ENCODE measurements around the gene RGL2. TPM values are rescaled to one million over a fixed set of nuclear protein-coding genes. Genes with fewer than 3 reads are reported as not detected.
"Not testable (repeated sequence)": the region's sequence is repeated elsewhere in the genome, so short reads cannot be mapped to it uniquely, and the experiment has no call there.

Gene RGL2
- total RNA-seq, 2 donors from 2014 or later, result 42.1 to 56.2 TPM

GRCh38 chr6:33271468-33272274 is 27.1 kb downstream of the RGL2 start, which contains the start of the genes RPS18 and VPS52:
RPS18 (plus strand) TSS chr6:33272075; CDS start chr6:33272120, 45 bp downstream.
VPS52 (minus strand) TSS chr6:33271876; CDS start chr6:33271675, 201 bp downstream.
- Mint-ChIP-seq H3K36me3 (ENCODE audit: low read depth) (peaks cover 4% of the 10 kb centered on the region), H3K27ac (peak within 1 kb of the TSS; percentile 99)

GRCh38 chr6:33271117-33271467 is 27.6 kb downstream of the RGL2 start:
- Mint-ChIP-seq H3K27ac (peak overlapping the region; percentile 99), H3K27me3 (no peaks in the 10 kb centered on the region), H3K36me3 (ENCODE audit: low read depth) (peaks cover 4% of the 10 kb centered on the region), H3K4me1 (peaks cover 40% of the 10 kb centered on the region), H3K4me3 (peak overlapping the region; percentile 96)
- DNase-seq (no peak), ATAC-seq (peak; percentile 54)
- no peaks in the 10 kb centered on the region for H3K9me3 ChIP-seq (ENCODE audit: control insufficient read depth, low read length, poor library complexity, severe bottlenecking)

More at GRCh38 chr6:33271468-33272274, 27.1 kb downstream of the RGL2 start, which contains the start of the genes RPS18 and VPS52:
- H3K4me3 Mint-ChIP-seq, result peak within 1 kb of the TSS; percentile 96
- no peaks in the 10 kb centered on the region for H3K27me3 Mint-ChIP-seq
- peaks cover 42% of the 10 kb centered on the region for H3K4me1 Mint-ChIP-seq
- DNase-seq, result peak; percentile 72 to 84 (median 79)
- ATAC-seq, result peak; percentile 84
- no peaks in the 10 kb centered on the region for H3K9me3 ChIP-seq (ENCODE audit: control insufficient read depth, low read length, poor library complexity, severe bottlenecking)

DNA sequence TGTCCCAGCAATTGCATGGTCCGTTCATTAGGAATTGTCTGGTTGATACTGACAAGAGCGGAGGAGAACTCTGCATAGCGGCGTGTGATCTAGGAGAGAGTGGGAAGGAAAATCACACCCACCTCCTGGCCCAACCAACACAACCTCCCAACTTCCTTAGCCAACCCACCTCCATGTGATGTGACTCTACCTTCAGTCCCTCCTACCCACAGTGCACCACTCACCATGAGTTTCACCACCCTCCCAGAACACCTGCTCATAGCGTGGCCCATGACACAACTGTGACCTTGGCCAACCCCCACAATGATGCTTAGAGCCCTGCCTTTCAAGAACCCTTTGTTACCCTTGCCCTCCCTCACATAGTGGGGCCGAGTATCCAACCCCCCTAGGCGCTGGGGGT is 34.7 kb downstream of the RGL2 start:
- H3K27ac Mint-ChIP-seq, result no peak overlapping the region

GRCh38 chr6:33262490-33262889 is 36.3 kb downstream of the RGL2 start:
- H3K36me3 Mint-ChIP-seq (ENCODE audit: low read depth); H3K4me1 Mint-ChIP-seq; DNase-seq; ATAC-seq; H3K9me3 ChIP-seq (ENCODE audit: control insufficient read depth, low read length, poor library complexity, severe bottlenecking); H3K27me3 Mint-ChIP-seq; H3K27ac Mint-ChIP-seq; H3K4me3 Mint-ChIP-seq: not testable (repeated sequence)

More for the DNA sequence above, 34.7 kb downstream of the RGL2 start:
- no peak for ATAC-seq
- peaks cover 3% of the 10 kb centered on the region for H3K4me1 Mint-ChIP-seq
- no peaks in the 10 kb centered on the region for H3K36me3 Mint-ChIP-seq (ENCODE audit: low read depth)
- H3K27me3 Mint-ChIP-seq, result no peaks in the 10 kb centered on the region
- no peak for DNase-seq
- H3K9me3 ChIP-seq (ENCODE audit: control insufficient read depth, low read length, poor library complexity, severe bottlenecking), result no peaks in the 10 kb centered on the region
- no peak overlapping the region for H3K4me3 Mint-ChIP-seq

DNA sequence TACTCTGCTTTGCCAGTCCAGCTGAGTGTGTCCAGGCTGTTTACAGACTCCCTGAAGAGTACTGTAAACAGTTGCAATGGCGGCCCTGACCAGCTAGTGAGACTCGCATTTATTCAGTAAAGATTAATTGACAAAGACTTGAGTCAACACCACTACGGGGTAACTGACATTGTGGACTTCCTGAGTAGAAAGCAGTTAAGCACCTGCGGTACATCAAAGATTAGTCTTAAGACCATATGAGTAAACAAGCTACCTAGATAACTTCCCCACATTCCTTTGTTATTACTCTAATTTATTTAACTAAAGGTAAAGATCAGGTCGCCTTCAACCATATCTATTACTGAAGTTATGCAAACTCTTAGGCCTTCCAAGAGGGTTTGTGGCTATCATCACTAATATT is 39.7 kb downstream of the RGL2 start:
- ATAC-seq, result no peak
- Mint-ChIP-seq H3K4me1 (no peaks in the 10 kb centered on the region), H3K27me3 (no peaks in the 10 kb centered on the region), H3K27ac (no peak overlapping the region), H3K36me3 (ENCODE audit: low read depth) (no peaks in the 10 kb centered on the region), H3K4me3 (no peak overlapping the region)
- H3K9me3 ChIP-seq (ENCODE audit: control insufficient read depth, low read length, poor library complexity, severe bottlenecking), result no peaks in the 10 kb centered on the region
- DNase-seq, result no peak

GRCh38 chr6:33254591-33254990 is 44.2 kb downstream of the RGL2 start:
- peaks cover 3% of the 10 kb centered on the region for H3K36me3 Mint-ChIP-seq (ENCODE audit: low read depth)
- no peak for DNase-seq
- no peak overlapping the region for H3K4me3 Mint-ChIP-seq
- no peak overlapping the region for H3K27ac Mint-ChIP-seq
- no peaks in the 10 kb centered on the region for H3K9me3 ChIP-seq (ENCODE audit: control insufficient read depth, low read length, poor library complexity, severe bottlenecking)
- no peaks in the 10 kb centered on the region for H3K27me3 Mint-ChIP-seq
- ATAC-seq, result no peak
- H3K4me1 Mint-ChIP-seq, result peaks cover 21% of the 10 kb centered on the region

GRCh38 chr6:33252759-33253158 is 46.0 kb downstream of the RGL2 start:
- Mint-ChIP-seq H3K4me1 (peaks cover 28% of the 10 kb centered on the region), H3K4me3 (no peak overlapping the region), H3K27ac (peak overlapping the region; percentile 65), H3K27me3 (no peaks in the 10 kb centered on the region), H3K36me3 (ENCODE audit: low read depth) (peaks cover 3% of the 10 kb centered on the region)
- no peak for ATAC-seq
- H3K9me3 ChIP-seq (ENCODE audit: control insufficient read depth, low read length, poor library complexity, severe bottlenecking), result no peaks in the 10 kb centered on the region
- DNase-seq, result no peak

DNA sequence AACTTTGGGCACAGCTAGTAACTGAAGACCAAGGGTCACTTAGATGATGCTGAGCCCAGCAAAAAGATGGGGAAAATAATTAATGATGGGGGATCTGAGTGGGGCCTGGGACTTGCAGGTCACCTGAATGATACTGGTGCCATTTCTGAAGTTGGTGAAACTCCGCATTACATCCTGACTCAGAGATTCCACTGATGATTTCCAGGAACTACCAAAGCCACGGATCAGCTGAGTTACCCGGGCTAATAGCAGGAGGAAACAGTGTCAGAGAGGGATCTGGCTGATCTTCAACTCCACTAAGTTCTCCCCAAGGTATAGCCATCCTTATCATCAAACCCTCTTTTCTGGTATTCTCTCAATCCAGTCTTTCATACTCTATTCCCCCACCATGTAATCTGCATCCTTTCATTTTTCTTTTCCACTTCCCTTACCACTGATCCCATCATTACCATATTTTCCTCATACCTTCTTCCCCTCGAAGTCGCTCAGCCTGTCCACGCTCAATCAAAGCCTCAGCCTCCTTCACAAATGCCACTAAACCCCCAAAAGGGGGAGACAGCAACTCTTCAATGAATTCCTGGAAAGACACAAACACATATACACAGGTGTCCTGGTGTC is 47.2 kb downstream of the RGL2 start:
- ATAC-seq (no peak), DNase-seq (no peak)
- no peaks in the 10 kb centered on the region for H3K9me3 ChIP-seq (ENCODE audit: control insufficient read depth, low read length, poor library complexity, severe bottlenecking)
- Mint-ChIP-seq H3K4me1 (peaks cover 28% of the 10 kb centered on the region), H3K36me3 (ENCODE audit: low read depth) (peaks cover 3% of the 10 kb centered on the region), H3K4me3 (peak overlapping the region; percentile 55), H3K27ac (peak overlapping the region; percentile 65), H3K27me3 (no peaks in the 10 kb centered on the region)

GRCh38 chr6:33250731-33251130 is 48.0 kb downstream of the RGL2 start:
- DNase-seq, result no peak
- H3K4me3 Mint-ChIP-seq, result peak overlapping the region; percentile 93
- no peak for ATAC-seq

DNA sequence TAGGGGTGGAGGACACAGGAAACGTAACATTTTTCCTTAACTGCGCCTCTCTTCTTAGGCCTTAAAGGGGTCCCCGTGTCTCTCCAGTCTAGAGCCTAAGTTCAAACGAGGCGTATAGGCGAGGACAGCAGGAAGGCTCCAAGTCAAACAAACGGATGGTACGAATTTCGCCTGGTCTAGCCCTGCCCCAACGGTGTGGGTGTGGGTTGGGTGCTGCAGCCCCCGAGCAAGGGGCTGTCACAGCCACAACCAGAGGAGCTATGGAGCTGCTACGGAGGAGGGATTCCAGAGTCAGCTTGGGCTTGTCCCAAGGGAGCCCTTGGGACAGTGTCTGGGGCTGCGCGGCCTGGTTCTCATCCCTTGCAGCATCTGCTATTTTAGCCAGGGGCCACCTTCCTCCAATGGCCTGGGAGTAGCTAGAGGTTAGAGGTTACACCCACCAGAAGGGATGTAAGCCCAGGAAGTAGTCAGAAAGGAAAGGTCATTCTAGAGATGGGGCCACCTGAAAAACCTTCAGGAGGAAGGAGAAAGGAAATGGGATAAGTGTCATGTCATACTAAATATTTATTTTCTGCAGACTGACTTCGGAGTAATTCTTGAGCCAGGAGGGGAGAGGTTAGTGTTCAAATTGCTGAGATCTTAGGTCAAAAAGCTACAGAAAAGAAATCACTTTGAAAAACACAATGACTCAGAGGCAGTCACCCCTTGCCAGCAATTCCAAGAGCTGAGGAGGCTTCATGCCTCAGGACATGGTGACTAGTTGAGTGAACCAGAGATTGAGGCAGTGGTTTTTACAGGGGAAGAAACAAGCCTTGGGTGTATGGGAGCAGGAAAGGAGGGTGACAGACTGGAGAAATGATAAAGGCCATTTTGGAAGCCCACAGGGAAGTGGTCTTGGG is 48.8 kb downstream of the RGL2 start:
- Mint-ChIP-seq H3K4me3 (peak overlapping the region; percentile 93), H3K36me3 (ENCODE audit: low read depth) (peaks cover 3% of the 10 kb centered on the region), H3K4me1 (peaks cover 28% of the 10 kb centered on the region), H3K27ac (peak overlapping the region; percentile 98), H3K27me3 (no peaks in the 10 kb centered on the region)
- DNase-seq (no peak), ATAC-seq (no peak)
- H3K9me3 ChIP-seq (ENCODE audit: control insufficient read depth, low read length, poor library complexity, severe bottlenecking), result no peaks in the 10 kb centered on the region

More at GRCh38 chr6:33250731-33251130, 48.0 kb downstream of the RGL2 start:
- Mint-ChIP-seq H3K27ac (peak overlapping the region; percentile 98), H3K36me3 (ENCODE audit: low read depth) (peaks cover 3% of the 10 kb centered on the region), H3K4me1 (peaks cover 28% of the 10 kb centered on the region), H3K27me3 (no peaks in the 10 kb centered on the region)
- no peaks in the 10 kb centered on the region for H3K9me3 ChIP-seq (ENCODE audit: control insufficient read depth, low read length, poor library complexity, severe bottlenecking)

GRCh38 chr6:33248932-33249731 is 49.6 kb downstream of the RGL2 start:
- Mint-ChIP-seq H3K36me3 (ENCODE audit: low read depth) (peaks cover 3% of the 10 kb centered on the region), H3K4me1 (peaks cover 28% of the 10 kb centered on the region), H3K27me3 (no peaks in the 10 kb centered on the region), H3K4me3 (peak overlapping the region; percentile 93), H3K27ac (peak overlapping the region; percentile 98)
- peak; percentile 85 to 95 (median 89) for DNase-seq
- no peaks in the 10 kb centered on the region for H3K9me3 ChIP-seq (ENCODE audit: control insufficient read depth, low read length, poor library complexity, severe bottlenecking)
- peak; percentile 89 for ATAC-seq

DNA sequence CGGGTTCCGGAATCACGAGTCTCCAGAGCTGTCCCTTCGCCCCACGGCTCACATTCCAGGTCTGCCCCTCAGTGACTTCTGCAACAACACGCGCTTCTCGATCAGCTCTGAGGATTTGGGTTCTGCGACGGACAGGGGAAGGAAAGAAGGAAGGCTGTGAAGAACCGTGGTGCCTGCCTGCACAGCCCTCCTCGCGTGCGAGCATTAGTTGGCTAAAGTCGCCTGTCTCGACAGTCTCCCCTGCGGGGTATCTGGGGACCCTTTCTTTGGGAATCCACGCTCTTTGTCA is 50.2 kb downstream of the RGL2 start:
- ATAC-seq (peak; percentile 27), DNase-seq (peak in 1 of 3 donors; percentile 23)
- Mint-ChIP-seq H3K27ac (peak overlapping the region; percentile 98), H3K27me3 (no peaks in the 10 kb centered on the region), H3K4me3 (peak overlapping the region; percentile 93), H3K4me1 (peaks cover 28% of the 10 kb centered on the region), H3K36me3 (ENCODE audit: low read depth) (peaks cover 3% of the 10 kb centered on the region)
- no peaks in the 10 kb centered on the region for H3K9me3 ChIP-seq (ENCODE audit: control insufficient read depth, low read length, poor library complexity, severe bottlenecking)

All from T-helper 17 cell (primary cell).